Neuronal stem cell (in vitro differentiated cells): ENCODE measurements around the gene TUBA1C.

Experiments
- DNase-seq: peaks from one replicate; pipeline ENCODE4 v3.0.0-alpha.2; 2013; ENCODE audit warnings: low spot score
- H2AFZ ChIP-seq: one replicate; pipeline ENCODE4 v1.6.1; 2013; ENCODE audit warnings: mild to moderate bottlenecking, low read length, inconsistent platforms
- H2AK5ac ChIP-seq: 2 replicates; pipeline ENCODE4 v1.6.1; 2013; ENCODE audit warnings: low read depth, mild to moderate bottlenecking, inconsistent platforms, low read length, moderate library complexity, mixed read lengths
- H2BK120ac ChIP-seq: 2 replicates; pipeline ENCODE4 v1.6.1; 2013; ENCODE audit warnings: low read depth, mild to moderate bottlenecking, inconsistent platforms, low read length, moderate library complexity, mixed read lengths
- H2BK12ac ChIP-seq: one replicate; pipeline ENCODE4 v1.6.1; 2013; ENCODE audit warnings: low read length, inconsistent platforms
- H2BK15ac ChIP-seq: 2 replicates; pipeline ENCODE4 v1.6.1; 2013; ENCODE audit warnings: mild to moderate bottlenecking, low read length, inconsistent platforms, mixed read lengths
- H2BK5ac ChIP-seq: one replicate; pipeline ENCODE4 v1.6.1; 2013; ENCODE audit warnings: inconsistent platforms, mild to moderate bottlenecking, low read length, moderate library complexity
- H3K14ac ChIP-seq: one replicate; pipeline ENCODE4 v1.6.1; 2013; ENCODE audit warnings: low read length, inconsistent platforms
- H3K18ac ChIP-seq: 2 replicates; pipeline ENCODE4 v1.6.1; 2013; ENCODE audit warnings: low read length, inconsistent platforms
- H3K23ac ChIP-seq: 2 replicates; pipeline ENCODE4 v1.6.1; 2013; ENCODE audit warnings: low read depth, mild to moderate bottlenecking, mixed read lengths, low read length, inconsistent platforms; ENCODE audit not compliant: poor library complexity
- H3K27ac ChIP-seq: replicated peaks from 3 replicates; pipeline ENCODE4 v1.5.1; 2013; ENCODE audit warnings: low read length, inconsistent platforms
- H3K27me3 ChIP-seq, 3 experiments: 2 replicates each; pipeline ENCODE4 v1.6.1; 2013; ENCODE audit warnings: low read length in 3 of 3, mild to moderate bottlenecking in 2 of 3, inconsistent platforms in 1 of 3, low read depth in 1 of 3, mixed read lengths in 1 of 3, moderate library complexity in 1 of 3; ENCODE audit not compliant: control insufficient read depth in 3 of 3, insufficient read depth in 3 of 3
- H3K36me3 ChIP-seq, 2 donors: replicated peaks in 1 of 2; 2 replicates each; pipeline ENCODE4 v1.6.1; 2013; ENCODE audit warnings: low read length in 2 of 2; ENCODE audit not compliant: control insufficient read depth in 2 of 2, insufficient read depth in 2 of 2
- H3K4ac ChIP-seq: 2 replicates; pipeline ENCODE4 v1.6.1; 2013; ENCODE audit warnings: inconsistent platforms, mild to moderate bottlenecking, low read length, moderate library complexity
- H3K4me1 ChIP-seq, 2 donors: 1 replicate in 1 of 2; 2 replicates in 1 of 2; pipeline ENCODE4 v1.6.1; 2013; ENCODE audit warnings: low read length in 2 of 2, low read depth in 1 of 2; ENCODE audit not compliant: control insufficient read depth in 2 of 2, insufficient read depth in 1 of 2
- H3K4me2 ChIP-seq: one replicate; pipeline ENCODE4 v1.6.1; 2013; ENCODE audit warnings: mild to moderate bottlenecking, low read length, inconsistent platforms; ENCODE audit not compliant: insufficient read depth, poor library complexity, severe bottlenecking
- H3K4me3 ChIP-seq, 2 donors: 2 replicates each; pipeline ENCODE4 v1.5.1; 2013; ENCODE audit warnings: low read length in 2 of 2, mild to moderate bottlenecking in 2 of 2, inconsistent platforms in 1 of 2, moderate library complexity in 1 of 2
- H3K79me1 ChIP-seq: one replicate; pipeline ENCODE4 v1.6.1; 2013; ENCODE audit warnings: low read depth, mild to moderate bottlenecking, inconsistent platforms, low read length, moderate library complexity
- H3K9ac ChIP-seq: one replicate; pipeline ENCODE4 v1.6.1; 2013; ENCODE audit warnings: mild to moderate bottlenecking, low read depth, low read length, inconsistent platforms; ENCODE audit not compliant: poor library complexity
- H3K9me3 ChIP-seq, 2 donors: replicated peaks in 1 of 2; 2 replicates each; pipeline versions ENCODE3 to v1.6.1; 2013; ENCODE audit warnings: low read length in 2 of 2, mild to moderate bottlenecking in 2 of 2, inconsistent platforms in 1 of 2, low read depth in 1 of 2, mixed read lengths in 1 of 2, moderate library complexity in 1 of 2; ENCODE audit not compliant: control insufficient read depth in 2 of 2, insufficient read depth in 1 of 2
- H4K8ac ChIP-seq: one replicate; pipeline ENCODE4 v1.6.1; 2013; ENCODE audit warnings: low read depth, mild to moderate bottlenecking, inconsistent platforms, low read length, moderate library complexity
- H4K91ac ChIP-seq: one replicate; pipeline ENCODE4 v1.6.1; 2013; ENCODE audit warnings: low read length, low read depth, mild to moderate bottlenecking, inconsistent platforms; ENCODE audit not compliant: poor library complexity
- WGBS, 2 donors: extraction: QIAGEN DNeasy Blood & Tissue Kit; methylation state at CpG; one replicate each; pipeline ENCODE4 v1.1.7; 2013; ENCODE audit warnings: missing lambda C conversion rate in 2 of 2, mixed read lengths in 1 of 2; ENCODE audit not compliant: insufficient read length in 2 of 2, insufficient replicate concordance in 1 of 2; ENCODE audit errors: extremely low coverage in 2 of 2; 5-methylcytosine and 5-hydroxymethylcytosine counted together

Gene TUBA1C

GRCh38 chr12:49295082-49295936 lies 30.4 kb downstream of the TUBA1C start, which contains the start of gene PRPH:
TSS of gene PRPH (plus strand) at chr12:49295147. CDS start at chr12:49295201, 54 bp downstream.
- H3K27ac ChIP-seq = no peak within 1 kb of the TSS
- H3K4ac ChIP-seq = no peak within 1 kb of the TSS

GRCh38 chr12:49296034-49296835 lies 31.4 kb downstream of the TUBA1C start:
- Histone ChIP-seq H3K27me3 (peaks cover 40 to 74% (median 68%) of the 10 kb centered on the region in 3 experiments), H3K9ac (peak overlapping the region; percentile 78), H3K23ac (peak overlapping the region; percentile 96), H4K91ac (no peak overlapping the region), H2BK120ac (no peak overlapping the region), H3K27ac (no peak overlapping the region), H3K36me3 (no peaks in the 10 kb centered on the region), H3K4ac (no peak overlapping the region), H4K8ac (no peak overlapping the region), H3K4me3 (no peak overlapping the region), H2AFZ (peak overlapping the region; percentile 84), H3K4me2 (no peak overlapping the region), H2BK12ac (no peak overlapping the region), H2BK5ac (no peak overlapping the region), H2BK15ac (peak overlapping the region; percentile 79), H3K18ac (peak overlapping the region; percentile 35), H3K4me1 (peaks cover 16 to 20% of the 10 kb centered on the region in 2 donors), H3K14ac (peak overlapping the region; percentile 85), H3K9me3 (no peaks in the 10 kb centered on the region), H3K79me1 (no peaks in the 10 kb centered on the region), H2AK5ac (peak overlapping the region; percentile 85)
- WGBS, 2 donors = no CpG with 5 or more reads among the region's 54 CpGs
- no peak for DNase-seq

More at GRCh38 chr12:49295082-49295936, 30.4 kb downstream of the TUBA1C start, which contains the start of gene PRPH:
- H4K8ac ChIP-seq = no peak within 1 kb of the TSS
- no peaks in the 10 kb centered on the region for H3K36me3 ChIP-seq
- H3K18ac ChIP-seq = peak within 1 kb of the TSS; percentile 96
- no CpG with 5 or more reads among the region's 82 CpGs for WGBS, 2 donors
- H3K4me1 ChIP-seq = peaks cover 16 to 20% of the 10 kb centered on the region in 2 donors
- no peak within 1 kb of the TSS for H2BK120ac ChIP-seq
- H2BK12ac ChIP-seq = peak within 1 kb of the TSS; percentile 73
- peaks cover 40 to 74% (median 68%) of the 10 kb centered on the region in 3 experiments for H3K27me3 ChIP-seq
- peak within 1 kb of the TSS; percentile 38 for H3K14ac ChIP-seq
- H2BK5ac ChIP-seq = peak within 1 kb of the TSS; percentile 24
- DNase-seq = no peak
- no peak within 1 kb of the TSS for H3K9ac ChIP-seq
- H3K23ac ChIP-seq = peak within 1 kb of the TSS; percentile 96
- no peaks in the 10 kb centered on the region for H3K79me1 ChIP-seq
- no peaks in the 10 kb centered on the region for H3K9me3 ChIP-seq
- no peak within 1 kb of the TSS for H3K4me3 ChIP-seq
- H3K4me2 ChIP-seq = peak within 1 kb of the TSS; percentile 18
- no peak within 1 kb of the TSS for H4K91ac ChIP-seq
- H2AK5ac ChIP-seq = peak within 1 kb of the TSS; percentile 91
- H2BK15ac ChIP-seq = peak within 1 kb of the TSS; percentile 94
- H2AFZ ChIP-seq = peak within 1 kb of the TSS; percentile 75

- peak overlapping the region; percentile 52 for H3K4me2 ChIP-seq
- H3K9ac ChIP-seq = peak overlapping the region; percentile 78
- no peaks in the 10 kb centered on the region for H3K9me3 ChIP-seq
- no peak overlapping the region for H4K8ac ChIP-seq
- no peak for DNase-seq
- H3K27me3 ChIP-seq = peaks cover 40 to 69% (median 66%) of the 10 kb centered on the region in 3 experiments
- H2BK120ac ChIP-seq = peak overlapping the region; percentile 35
- no peak overlapping the region for H4K91ac ChIP-seq
- H2BK5ac ChIP-seq = peak overlapping the region; percentile 72
- peaks cover 16 to 20% of the 10 kb centered on the region in 2 donors for H3K4me1 ChIP-seq
- peak overlapping the region; percentile 85 for H2AK5ac ChIP-seq
- H3K4me3 ChIP-seq = peak overlapping the region in 1 of 2 donors; percentile 60
- no peak overlapping the region for H3K27ac ChIP-seq
- H3K36me3 ChIP-seq = no peaks in the 10 kb centered on the region
- H3K18ac ChIP-seq = peak overlapping the region; percentile 98
- peak overlapping the region; percentile 85 for H3K14ac ChIP-seq
- peak overlapping the region; percentile 84 for H2AFZ ChIP-seq
- peak overlapping the region; percentile 43 for H2BK12ac ChIP-seq
- no CpG with 5 or more reads among the region's 77 CpGs for WGBS, 2 donors
- peak overlapping the region; percentile 60 for H3K23ac ChIP-seq
- H3K4ac ChIP-seq = no peak overlapping the region
- H3K79me1 ChIP-seq = no peaks in the 10 kb centered on the region
- H2BK15ac ChIP-seq = peak overlapping the region; percentile 79
Observed at GRCh38 chr12:49296836-49297694, 32.2 kb downstream of the TUBA1C start.
